HS-27A (cell line): ENCODE results near the gene TRIM39.
"Not testable (repeated sequence)": the region's sequence is repeated elsewhere in the genome, so short reads cannot be mapped to it uniquely, and the experiment has no call there.

Experiments
- DNase-seq: peaks from one replicate; pipeline ENCODE4 v3.0.0-alpha.2; 2012; ENCODE audit warnings: low read depth, missing footprints

The TRIM39 gene

GRCh38 chr6:30363459-30363858 is 36.7 kb downstream of the TRIM39 start:
- no peak for DNase-seq

- no peak for DNase-seq
Observed at GRCh38 chr6:30364591-30364990, 37.9 kb downstream of the TRIM39 start.

GRCh38 chr6:30369280-30369679 is 42.6 kb downstream of the TRIM39 start:
- not testable (repeated sequence) for DNase-seq

DNA sequence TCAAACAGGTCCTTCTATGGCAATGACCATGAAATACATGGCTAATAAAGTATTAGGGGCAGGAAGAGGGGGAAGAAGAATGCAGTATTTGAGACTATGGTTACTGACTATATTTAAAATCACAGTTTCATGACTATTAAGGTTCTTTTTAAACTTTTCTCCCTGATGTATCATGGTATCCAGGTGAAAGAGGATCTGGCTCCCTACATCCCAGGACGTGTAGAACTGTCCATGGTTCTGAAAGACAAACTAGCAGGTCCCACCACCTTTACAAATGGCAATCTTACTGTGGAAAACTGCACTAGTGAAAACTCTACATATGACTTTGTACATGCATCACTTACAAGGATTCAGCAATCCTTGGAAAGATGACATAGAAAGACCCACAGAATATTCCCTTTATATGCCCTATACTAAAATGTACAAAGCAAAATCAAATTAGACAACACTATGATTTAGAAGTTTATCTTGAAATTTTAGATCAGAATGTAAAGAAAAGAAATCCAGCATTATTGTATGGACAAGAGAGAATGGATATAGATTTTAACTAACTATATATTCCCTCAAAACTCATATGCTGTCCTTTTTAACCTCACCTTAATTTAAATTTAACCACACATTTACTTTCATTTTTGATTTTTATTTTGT is 51.7 kb downstream of the TRIM39 start:
- DNase-seq, result no peak

- DNase-seq, result no peak
Observed at GRCh38 chr6:30380464-30380863, 53.7 kb downstream of the TRIM39 start.

GRCh38 chr6:30386166-30386565 is 59.4 kb downstream of the TRIM39 start:
- DNase-seq, result no peak

DNA sequence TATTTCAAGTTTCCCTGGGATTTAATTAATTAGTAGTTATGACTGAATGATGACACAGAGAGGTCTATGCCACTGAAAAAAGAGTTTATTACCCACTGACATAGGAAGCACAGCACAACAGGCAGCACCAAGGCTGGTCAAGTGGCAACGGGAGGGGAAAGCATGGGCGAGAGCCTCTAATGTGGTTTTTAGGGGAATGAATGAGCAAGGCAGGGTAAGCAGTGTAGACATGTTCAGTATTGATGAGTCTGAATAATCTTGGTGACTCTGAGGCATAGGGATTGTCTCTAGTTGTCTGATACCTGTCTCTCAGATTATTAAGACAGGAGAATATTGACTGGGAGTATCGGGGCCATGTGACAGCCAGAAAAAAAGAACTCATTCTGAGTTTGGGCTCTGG is 64.5 kb downstream of the TRIM39 start:
- no peak for DNase-seq
